Measurements from ENCODE around the gene NDUFA3.

The NDUFA3 gene

DNA sequence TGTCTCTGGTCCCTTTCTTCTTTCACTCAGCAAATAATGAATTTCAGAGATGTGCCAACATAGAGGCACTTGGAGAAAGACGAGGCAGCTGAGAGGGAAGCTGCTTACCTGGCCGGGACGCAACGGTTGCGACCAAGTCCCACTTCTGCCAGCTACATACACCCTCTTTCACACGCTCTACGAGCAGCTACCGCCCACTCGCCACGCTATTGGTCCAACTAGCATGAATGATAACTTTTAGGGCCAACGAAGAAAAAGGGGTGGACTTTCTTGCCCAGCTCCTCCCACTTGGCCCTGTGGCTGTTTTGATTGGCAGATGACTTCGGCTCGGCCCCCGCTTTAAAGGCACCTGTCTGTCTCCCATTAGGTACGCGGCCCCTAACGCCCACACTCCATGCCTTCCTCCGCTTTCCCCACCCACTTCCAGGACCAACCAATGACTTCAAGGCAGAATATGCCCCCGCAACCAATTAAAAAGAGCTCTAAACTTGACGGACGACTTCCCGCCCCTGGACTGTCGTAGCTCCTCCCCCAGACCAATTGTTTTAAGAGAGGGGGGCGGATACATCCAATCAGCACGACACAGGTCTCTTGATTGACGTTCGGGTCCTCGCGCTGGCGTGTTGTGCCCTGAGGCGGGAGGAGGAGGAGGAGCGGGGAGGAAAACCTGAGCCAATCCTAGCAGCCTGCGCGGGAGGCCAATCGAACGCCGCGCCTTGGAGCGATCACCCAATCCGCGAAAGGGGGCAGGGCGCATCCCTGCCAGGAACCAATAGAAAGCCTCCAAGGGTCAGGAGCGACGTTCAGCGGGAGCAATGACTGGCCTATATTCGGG, 34.4 kb downstream of the NDUFA3 start:
- CTCF ChIA-PET: interaction anchor here (0.6 to 1.5 kb wide), 9 partner anchors 8 to 942 kb away, joined by 3 to 12 read pairs (median 3); partner anchors contain the start of genes LENG1, PRPF31 and TFPT
- POLR2A ChIA-PET: interaction anchor here (0.7 to 1.7 kb wide), 13 partner anchors 11 to 1262 kb away, joined by 3 to 18 read pairs (median 5); partner anchors contain the start of genes LENG1, LENG8, MBOAT7 and MYADM
- peak; percentile 97 for DNase-seq (ENCODE audit: extremely low spot score)
- TF ChIP-seq, protein P1, sequence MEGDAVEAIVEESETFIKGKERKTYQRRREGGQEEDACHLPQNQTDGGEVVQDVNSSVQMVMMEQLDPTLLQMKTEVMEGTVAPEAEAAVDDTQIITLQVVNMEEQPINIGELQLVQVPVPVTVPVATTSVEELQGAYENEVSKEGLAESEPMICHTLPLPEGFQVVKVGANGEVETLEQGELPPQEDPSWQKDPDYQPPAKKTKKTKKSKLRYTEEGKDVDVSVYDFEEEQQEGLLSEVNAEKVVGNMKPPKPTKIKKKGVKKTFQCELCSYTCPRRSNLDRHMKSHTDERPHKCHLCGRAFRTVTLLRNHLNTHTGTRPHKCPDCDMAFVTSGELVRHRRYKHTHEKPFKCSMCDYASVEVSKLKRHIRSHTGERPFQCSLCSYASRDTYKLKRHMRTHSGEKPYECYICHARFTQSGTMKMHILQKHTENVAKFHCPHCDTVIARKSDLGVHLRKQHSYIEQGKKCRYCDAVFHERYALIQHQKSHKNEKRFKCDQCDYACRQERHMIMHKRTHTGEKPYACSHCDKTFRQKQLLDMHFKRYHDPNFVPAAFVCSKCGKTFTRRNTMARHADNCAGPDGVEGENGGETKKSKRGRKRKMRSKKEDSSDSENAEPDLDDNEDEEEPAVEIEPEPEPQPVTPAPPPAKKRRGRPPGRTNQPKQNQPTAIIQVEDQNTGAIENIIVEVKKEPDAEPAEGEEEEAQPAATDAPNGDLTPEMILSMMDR (IDR thresholded peaks at IDR 0.05; ENCODE audit: control extremely low read depth, extremely low read depth, low read depth, missing control alignments): no peak

DNA sequence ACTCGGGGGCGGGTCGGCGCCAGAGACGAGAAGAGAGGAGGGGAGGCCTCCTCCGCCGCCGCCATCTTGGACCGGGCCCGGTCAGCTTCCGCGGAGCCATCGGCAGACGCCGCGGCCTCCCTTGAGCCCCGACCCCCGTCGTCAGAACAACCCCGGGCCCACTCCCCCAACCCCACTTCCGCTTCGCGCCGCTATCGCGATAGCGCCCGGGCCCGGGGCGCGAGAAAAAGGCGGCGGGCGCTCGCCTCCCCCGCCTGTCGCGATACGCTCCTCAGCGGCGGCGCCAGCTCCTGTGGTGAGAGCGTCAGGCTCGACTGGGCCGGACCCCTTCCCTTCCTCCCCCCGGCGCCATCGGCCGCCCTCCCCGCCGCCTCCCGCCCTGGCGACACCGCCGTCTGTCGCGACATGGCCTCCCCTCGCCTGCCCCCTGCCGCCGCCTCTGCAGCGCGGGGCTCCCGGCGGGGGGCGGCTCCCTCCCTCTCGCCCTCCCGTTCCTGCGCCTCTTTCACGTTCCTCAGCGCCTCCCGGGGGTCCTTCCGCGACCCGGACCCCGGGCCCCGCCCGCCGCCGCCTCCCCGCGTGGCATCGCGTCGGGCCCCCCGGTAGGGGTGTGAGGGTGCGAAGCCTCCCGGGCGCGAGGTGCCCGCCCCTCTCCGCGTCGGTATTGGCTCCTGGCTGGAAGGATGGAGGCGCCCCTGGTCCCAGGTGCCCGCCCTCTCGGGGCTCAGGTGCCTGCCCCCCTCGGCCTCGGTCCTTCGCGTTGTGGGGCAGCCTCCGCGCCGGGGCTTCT, 35.2 kb downstream of the NDUFA3 start, which contains the start of gene CNOT3:
TSS of gene CNOT3 (plus strand) at position 64 of the 790 bp plus-strand sequence. CDS start 5,217 bp downstream, outside the sequence.
- peak; percentile 40 for DNase-seq (ENCODE audit: extremely low spot score)
- CTCF ChIA-PET: interaction anchor here (0.9 to 1.5 kb wide), 5 partner anchors 9 to 33 kb away, joined by 3 to 12 read pairs (median 3); partner anchors contain the start of genes LENG1, PRPF31 and TFPT
- TF ChIP-seq, protein P1 (IDR thresholded peaks at IDR 0.05; ENCODE audit: control extremely low read depth, extremely low read depth, low read depth, missing control alignments): no peak
- POLR2A ChIA-PET: interaction anchor here (0.6 to 1.7 kb wide), 11 partner anchors 13 to 311 kb away, joined by 4 to 18 read pairs (median 7); partner anchors contain the start of genes LENG1, LENG8, MBOAT7 and MYADM

DNA sequence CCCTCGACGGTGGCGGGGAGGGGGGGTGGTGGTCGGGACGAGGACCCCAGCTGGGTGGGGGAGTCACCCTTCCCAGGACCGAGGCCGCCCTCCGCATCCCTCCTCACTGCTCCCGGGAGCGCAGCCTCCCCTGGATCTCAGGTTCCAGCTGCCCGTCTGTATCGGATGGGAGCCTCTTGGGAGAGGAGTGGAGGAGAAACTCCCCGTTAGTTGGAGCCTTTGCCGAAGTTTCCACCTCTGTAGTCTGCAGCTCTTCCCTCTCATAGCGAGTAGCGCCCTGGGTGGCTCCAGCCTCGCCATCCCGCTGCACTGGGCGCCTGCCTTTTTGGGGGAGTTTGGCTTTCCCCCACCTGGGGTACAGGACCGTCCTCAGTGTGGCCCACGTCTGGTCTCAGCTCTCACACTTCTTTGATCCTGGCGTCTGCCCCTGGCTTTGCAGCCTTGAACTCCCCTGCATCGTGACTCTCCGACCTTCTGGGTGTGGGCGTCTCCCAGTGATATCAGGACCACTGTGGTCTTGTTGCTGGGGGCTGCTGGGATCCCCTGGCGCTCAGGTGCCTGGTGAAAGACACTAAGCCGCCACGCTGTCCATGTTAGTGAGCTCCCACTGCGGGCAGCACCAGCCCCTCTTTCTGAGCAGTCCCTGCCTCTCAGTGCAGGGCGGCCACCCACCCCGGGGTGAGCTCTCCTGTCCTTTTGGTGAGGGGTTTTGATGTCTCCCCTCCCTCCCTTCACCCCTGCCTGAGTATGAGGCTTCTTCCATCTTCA, 36.0 kb downstream of the NDUFA3 start:
- TF ChIP-seq, protein P1 (IDR thresholded peaks at IDR 0.05; ENCODE audit: control extremely low read depth, extremely low read depth, low read depth, missing control alignments): no peak
- ChIA-PET CTCF (interaction anchor here (0.8 to 1.4 kb wide), 3 partner anchors 19 to 94 kb away, joined by 3 to 4 read pairs (median 3); partner anchors contain the start of gene LENG1), POLR2A (interaction anchor here (0.6 to 1.6 kb wide), 2 partner anchors 51 to 72 kb away, joined by 4 to 5 read pairs; partner anchors contain the start of gene MBOAT7)
- no peak for DNase-seq (ENCODE audit: extremely low spot score)

DNA sequence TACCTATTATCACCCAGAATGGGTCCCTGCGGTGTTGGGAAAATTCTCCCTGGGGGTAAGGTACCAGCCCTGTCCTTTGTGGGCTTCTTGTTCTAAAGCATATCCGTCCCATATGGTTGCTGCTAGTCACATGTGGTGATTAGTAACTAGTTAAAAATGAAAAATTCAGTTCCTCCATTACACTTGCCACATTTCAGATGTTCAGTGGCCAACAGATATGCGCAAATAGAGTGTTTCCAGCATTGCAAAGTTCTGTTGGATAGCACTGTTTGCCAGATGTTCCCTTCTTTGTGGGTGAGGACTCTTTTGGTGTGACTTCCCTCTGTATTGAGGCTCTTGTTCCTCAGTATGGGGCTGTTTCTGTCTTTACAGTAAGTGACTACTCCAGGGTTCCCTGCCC, 38.7 kb downstream of the NDUFA3 start:
- CTCF ChIA-PET: no interaction called here
- no peak for DNase-seq (ENCODE audit: extremely low spot score)
- POLR2A ChIA-PET: no interaction called here
- TF ChIP-seq, protein P1 (IDR thresholded peaks at IDR 0.05; ENCODE audit: control extremely low read depth, extremely low read depth, low read depth, missing control alignments): no peak

DNA sequence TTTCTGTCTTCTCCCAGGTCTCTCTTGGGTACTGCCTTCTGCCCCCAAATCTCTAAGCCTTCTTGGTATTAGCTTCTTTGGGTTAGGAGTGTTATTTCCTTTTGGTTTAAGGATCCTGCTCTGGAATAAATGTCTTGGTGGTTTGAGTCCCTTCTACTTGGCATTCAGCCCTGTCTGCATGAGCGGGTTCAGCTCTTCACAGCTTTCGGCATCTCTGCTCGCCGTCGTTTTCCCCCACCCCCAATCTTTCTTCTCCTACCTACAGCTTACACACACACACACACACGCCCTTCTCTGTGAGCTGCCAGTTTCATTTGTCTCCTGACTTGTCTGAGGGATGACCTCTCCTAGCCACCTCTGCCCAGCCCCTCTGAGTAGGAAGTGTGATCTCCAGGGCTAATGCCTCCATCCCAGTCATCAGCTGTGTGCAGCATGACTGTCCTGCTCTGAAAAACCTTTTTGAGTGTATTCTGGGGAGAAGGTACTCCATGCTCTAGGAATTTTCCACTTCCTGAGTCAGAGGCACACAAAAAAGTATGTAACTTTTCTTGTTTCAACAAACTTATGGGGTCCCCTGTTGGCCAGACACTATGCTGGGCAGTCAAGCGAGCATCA, 39.6 kb downstream of the NDUFA3 start:
- no peak for DNase-seq (ENCODE audit: extremely low spot score)
- ChIA-PET POLR2A (no interaction called here), CTCF (no interaction called here)
- TF ChIP-seq, protein P1 (IDR thresholded peaks at IDR 0.05; ENCODE audit: control extremely low read depth, extremely low read depth, low read depth, missing control alignments): no peak

Data from GM10248 (cell line).